GM04504 (cell line): ENCODE results near the gene PDZD7.
"Not testable (repeated sequence)": the region's sequence is repeated elsewhere in the genome, so short reads cannot be mapped to it uniquely, and the experiment has no call there.

Experiments
- DNase-seq: peaks from one replicate; pipeline ENCODE4 v3.0.0-alpha.2; 2012; ENCODE audit warnings: low read depth

The PDZD7 gene

GRCh38 chr10:101040851-101041250 is 9.9 kb upstream of the PDZD7 start:
- DNase-seq = no peak

- DNase-seq = no peak
Observed at GRCh38 chr10:101040061-101040460, 9.1 kb upstream of the PDZD7 start.

- no peak for DNase-seq
Observed at GRCh38 chr10:101038484-101038883, 7.6 kb upstream of the PDZD7 start.

DNA sequence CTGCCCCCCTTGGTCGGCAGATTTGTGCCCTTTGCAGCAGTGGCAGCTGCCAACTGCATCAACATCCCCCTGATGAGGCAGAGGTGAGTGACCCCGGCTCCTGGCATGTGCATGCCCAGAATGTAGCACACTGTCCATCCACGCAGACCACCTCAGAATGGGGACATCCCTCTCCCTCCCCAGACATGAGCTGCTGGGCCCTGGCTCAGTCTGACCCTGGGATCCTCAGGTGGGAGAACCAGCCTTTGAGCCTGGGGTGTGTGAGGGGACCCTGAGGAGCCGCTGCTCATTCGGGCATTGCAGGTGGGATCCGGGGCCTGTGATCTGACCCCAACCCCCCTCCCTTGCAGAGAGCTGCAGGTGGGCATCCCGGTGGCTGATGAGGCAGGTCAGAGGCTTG is 5.8 kb upstream of the PDZD7 start:
- DNase-seq = no peak

DNA sequence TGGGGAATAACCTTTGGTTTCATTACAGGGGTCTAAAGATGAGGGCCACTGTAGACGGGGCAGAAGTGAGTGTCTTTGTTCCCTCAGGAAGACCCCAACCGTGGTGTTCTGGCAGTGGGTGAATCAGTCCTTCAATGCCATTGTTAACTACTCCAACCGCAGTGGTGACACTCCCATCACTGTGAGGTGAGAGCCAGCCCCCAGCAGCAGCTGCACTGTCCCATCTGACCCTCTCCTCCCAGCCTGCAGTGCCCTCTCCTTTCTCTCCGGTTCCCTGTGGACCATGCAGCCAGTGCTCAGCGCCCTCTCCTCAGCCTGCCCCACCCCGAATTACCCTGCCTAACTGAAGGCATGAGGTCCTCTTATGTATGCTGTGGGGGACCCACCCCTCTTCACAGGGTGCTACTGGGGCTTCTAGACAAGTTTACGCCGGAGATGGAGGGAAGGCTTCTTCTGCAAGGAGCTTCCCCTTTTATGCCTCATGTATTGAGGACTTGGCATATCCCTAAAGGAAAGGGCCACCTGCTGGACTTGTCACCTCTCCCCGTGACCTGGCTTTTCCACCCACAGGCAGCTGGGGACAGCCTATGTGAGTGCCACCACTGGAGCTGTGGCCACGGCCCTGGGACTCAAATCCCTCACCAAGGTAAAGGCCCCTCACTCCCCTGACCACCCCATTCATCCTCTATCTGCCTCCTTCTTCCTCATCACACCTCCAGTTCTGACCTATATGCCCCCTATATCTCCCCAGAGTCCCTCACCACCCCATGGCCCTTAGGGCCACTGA is 5.2 kb upstream of the PDZD7 start:
- no peak for DNase-seq

DNA sequence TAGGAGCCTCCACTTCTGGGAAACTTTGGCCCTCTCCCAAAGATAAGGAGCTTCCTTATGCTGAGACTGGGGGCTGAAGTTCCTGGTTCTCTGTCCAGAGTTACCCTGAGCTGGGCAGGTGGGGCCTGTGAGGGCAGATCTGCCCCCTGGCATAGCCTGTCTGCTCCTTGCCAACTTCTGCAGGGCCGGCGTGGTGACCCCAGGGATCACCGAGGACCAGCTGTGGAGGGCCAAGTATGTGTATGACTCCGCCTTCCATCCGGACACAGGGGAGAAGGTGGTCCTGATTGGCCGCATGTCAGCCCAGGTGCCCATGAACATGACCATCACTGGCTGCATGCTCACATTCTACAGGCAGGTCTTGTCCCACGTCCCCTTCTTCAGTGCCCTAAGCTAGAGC is 4.4 kb upstream of the PDZD7 start:
- DNase-seq = no peak

- DNase-seq = not testable (repeated sequence)
Observed at GRCh38 chr10:101034404-101034803, 3.5 kb upstream of the PDZD7 start.

GRCh38 chr10:101033276-101033675 is 2.3 kb upstream of the PDZD7 start:
- no peak for DNase-seq

GRCh38 chr10:101032637-101033224 is 1.8 kb upstream of the PDZD7 start:
- peak; percentile 83 for DNase-seq

DNA sequence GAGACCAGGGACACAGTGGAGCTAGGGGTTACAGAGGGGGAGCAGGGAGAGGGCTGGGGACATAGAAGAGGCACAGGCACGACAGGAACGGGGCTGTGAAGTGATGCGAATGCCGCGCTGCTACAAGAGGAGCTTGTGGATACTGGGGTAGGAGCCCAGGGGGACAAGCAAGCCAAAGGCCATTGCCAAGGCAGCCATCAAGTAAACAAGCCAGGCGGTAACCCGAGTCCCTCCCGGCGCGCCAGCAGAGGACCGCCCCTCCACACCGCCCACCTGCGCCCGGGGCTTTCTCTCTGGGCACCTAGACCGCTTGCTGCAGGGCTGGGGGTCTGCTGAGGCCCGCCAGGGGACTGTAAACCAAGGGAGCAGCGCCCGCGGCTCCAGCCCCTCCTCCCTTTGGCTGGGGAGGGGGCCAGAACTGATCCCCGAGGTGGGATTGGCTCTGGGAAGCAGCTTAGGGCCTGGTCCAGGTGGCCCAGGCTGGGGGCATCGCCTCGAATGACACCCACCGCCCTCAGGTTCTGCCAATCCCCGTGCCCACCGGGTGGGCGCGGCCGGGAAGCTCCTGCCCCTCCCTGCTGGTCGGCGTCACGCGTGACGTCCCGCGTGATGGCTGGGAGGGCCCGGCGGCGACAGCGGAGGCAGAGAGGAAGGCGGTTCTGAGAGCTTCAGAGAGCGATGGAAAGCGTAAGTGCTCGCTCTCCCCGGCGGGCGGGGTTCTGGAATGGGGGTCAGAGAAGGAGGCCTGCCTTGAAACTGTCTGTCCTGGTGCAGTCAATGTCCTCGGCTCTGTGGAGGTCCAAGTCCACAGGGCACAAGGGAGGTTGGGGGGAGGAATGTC is 1.1 kb upstream of the PDZD7 start:
- no peak for DNase-seq

DNA sequence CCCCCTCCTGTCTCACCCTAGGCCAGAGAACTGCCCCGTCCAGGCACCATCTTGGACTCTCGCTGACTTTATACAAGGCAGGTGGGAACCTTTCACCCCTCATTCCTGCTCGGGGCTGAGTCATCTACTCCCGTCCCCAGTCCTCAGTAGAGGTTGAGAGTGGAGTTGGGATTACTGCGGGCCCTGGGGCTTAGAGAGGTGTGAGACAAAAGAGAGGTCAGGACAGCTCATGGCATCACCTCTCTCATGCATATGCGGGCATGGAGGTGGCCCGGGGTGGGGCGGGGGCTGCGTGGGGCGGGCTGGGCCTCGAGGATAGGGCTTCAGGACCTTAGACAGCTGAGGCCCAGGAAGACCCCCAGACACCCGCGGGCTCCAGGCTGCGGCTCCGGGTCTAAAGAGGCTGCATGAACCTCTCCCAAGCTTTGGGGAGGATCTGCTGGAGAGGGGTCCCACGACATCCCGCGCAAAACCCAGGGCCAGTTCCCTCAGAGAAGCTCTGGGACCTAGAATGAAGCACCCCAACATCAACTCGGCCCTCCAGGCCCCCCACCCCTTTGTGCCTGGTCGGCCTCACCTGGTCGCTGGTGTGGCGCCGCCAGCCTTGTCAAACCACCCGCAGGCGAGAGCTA is 317 bp downstream of the PDZD7 start:
- no peak for DNase-seq

- no peak for DNase-seq
Observed at GRCh38 chr10:101029520-101030295, 1.2 kb downstream of the PDZD7 start.

GRCh38 chr10:101028446-101029337 is 2.2 kb downstream of the PDZD7 start:
- DNase-seq = no peak

GRCh38 chr10:101027106-101027720 is 3.7 kb downstream of the PDZD7 start:
- DNase-seq = no peak

GRCh38 chr10:101022967-101023705 is 7.8 kb downstream of the PDZD7 start:
- DNase-seq = no peak

DNA sequence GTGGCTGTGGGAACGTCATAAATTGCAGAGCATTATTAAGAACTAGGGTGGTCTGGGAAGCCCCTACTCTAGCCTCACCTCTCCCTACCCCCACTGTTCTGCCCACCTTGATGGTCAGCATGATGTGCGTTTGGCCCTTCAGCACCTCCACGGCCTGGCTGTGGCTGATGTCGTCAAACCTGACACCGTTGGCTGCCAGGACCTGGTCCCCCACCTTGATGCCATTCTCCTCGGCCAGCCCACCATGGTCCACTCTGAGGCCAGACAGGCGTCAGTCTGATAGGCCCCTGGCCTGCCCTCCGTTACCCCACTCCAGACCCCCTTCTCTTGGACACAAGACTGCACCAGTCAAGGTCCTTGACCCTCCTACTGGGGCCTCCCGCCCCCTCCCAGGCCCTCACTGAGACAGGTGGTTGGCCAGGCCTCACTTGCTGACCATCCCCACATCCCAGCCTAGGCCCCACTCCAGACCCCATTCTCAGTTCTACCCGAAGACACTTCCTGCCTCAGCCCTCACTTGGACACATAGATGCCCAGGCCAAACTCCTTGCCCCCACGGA is 9.2 kb downstream of the PDZD7 start:
- no peak for DNase-seq

DNA sequence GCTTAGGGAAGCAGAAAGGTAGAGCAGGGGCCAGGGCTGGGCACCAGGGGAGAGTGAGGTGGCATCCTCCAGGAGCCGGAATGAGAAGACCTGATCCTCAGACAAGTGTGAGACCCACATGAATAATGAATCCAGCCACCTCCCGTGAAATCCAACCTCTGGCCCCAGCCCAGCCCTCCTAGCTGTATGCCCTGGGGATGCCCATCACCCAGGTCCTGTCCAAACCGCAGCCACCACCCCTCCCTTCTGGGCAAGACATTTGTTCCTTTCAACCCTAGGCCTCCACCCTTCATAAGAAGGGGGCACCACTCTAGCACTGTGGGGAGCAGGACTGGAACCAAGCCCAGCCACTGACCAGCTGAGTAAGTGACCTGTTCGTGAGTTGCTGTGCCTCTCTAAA is 9.7 kb downstream of the PDZD7 start:
- DNase-seq = no peak

DNA sequence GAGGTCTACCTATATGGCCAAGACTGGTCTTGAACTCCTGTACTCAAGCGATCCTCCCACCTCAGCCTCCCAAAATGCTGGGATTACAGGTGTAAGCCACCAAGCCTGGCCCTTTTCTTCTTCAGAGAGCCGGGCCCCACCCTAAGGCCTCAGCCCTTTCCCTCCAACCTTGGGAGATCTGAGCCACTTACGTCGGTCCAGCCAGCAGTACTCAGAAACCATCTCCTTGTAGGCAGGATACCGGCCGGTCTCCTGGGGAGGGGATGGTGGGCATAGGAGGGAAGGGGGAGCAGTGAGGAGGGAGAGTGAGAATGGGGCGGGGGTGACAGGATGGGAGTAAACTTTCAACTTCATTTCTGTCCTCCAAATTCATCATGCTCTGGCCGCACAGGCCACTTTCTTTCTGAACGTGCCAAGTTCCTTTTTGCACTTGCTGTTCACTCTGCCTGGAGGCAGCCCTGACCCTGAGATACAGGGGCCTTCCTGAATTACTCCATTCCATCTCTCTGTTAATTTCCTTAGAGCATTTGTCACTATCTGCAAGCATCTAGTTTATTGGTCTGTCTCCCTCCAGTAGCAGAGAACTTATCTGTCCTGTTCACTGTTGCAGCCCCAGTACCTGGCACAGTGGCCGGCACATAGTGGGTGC is 10.4 kb downstream of the PDZD7 start:
- no peak for DNase-seq

DNA sequence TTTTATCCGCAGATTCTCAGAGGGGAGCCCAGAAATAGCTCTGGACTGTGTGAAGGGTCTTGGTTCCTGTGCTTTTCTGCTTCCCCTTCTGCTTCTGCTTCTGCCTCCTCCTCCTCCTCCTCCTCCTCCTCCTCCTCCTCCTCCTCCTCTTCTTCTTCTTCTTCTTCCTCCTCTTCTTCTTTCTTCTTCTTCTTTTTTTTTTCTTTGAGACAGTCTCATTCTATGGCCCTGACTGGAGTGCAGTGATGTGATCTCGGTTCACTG is 11.6 kb downstream of the PDZD7 start:
- DNase-seq = no peak
